KG1 (cell line): ENCODE measurements around the gene RFT1.
A peak's percentile ranks its signal among the peaks of the same experiment; 100 is the strongest.

ENCODE experiments used
- DNase-seq: peaks from one replicate; lab custom pipeline; 2025; lab: John Stamatoyannopoulos, UW

The RFT1 gene

GRCh38 chr3:53084310-53085001 is 45.8 kb downstream of the RFT1 start:
- no peak for DNase-seq

GRCh38 chr3:53083949-53084309 is 46.3 kb downstream of the RFT1 start:
- DNase-seq: no peak

GRCh38 chr3:53083521-53083920 is 46.7 kb downstream of the RFT1 start:
- DNase-seq: no peak

GRCh38 chr3:53082736-53083135 is 47.5 kb downstream of the RFT1 start:
- no peak for DNase-seq

GRCh38 chr3:53081318-53081717 is 48.9 kb downstream of the RFT1 start:
- no peak for DNase-seq

- no peak for DNase-seq
These were observed 49.5 kb downstream of the RFT1 start for GRCh38 chr3:53080612-53081205.

- DNase-seq: no peak
These were observed 50.3 kb downstream of the RFT1 start for GRCh38 chr3:53079791-53080555.

GRCh38 chr3:53079147-53079546 is 51.1 kb downstream of the RFT1 start:
- no peak for DNase-seq

GRCh38 chr3:53078656-53079055 is 51.6 kb downstream of the RFT1 start:
- DNase-seq: no peak

GRCh38 chr3:53077476-53078220 is 52.6 kb downstream of the RFT1 start:
- DNase-seq: no peak

- no peak for DNase-seq
These were observed 54.5 kb downstream of the RFT1 start for GRCh38 chr3:53075743-53076140.

GRCh38 chr3:53074761-53075742 is 55.2 kb downstream of the RFT1 start:
- DNase-seq: no peak

- no peak for DNase-seq
These were observed 55.9 kb downstream of the RFT1 start for GRCh38 chr3:53074366-53074696.

- no peak for DNase-seq
These were observed 56.5 kb downstream of the RFT1 start for GRCh38 chr3:53073553-53074365.

GRCh38 chr3:53072653-53073552 is 57.3 kb downstream of the RFT1 start:
- DNase-seq: peak; percentile 28

- no peak for DNase-seq
These were observed 58.3 kb downstream of the RFT1 start for GRCh38 chr3:53071882-53072431.

- DNase-seq: no peak
These were observed 60.7 kb downstream of the RFT1 start for GRCh38 chr3:53069422-53070068.

GRCh38 chr3:53068176-53068575 is 62.1 kb downstream of the RFT1 start:
- DNase-seq: no peak

- DNase-seq: no peak
These were observed 62.7 kb downstream of the RFT1 start for GRCh38 chr3:53067567-53067966.
